Right lung (tissue), 5 donors: ENCODE results near the gene YWHAB. TPM values are rescaled to one million over a fixed set of nuclear protein-coding genes. Genes with fewer than 3 reads are reported as not detected.
"Not testable (repeated sequence)": the region's sequence is repeated elsewhere in the genome, so short reads cannot be mapped to it uniquely, and the experiment has no call there.

ENCODE experiments used
- DNase-seq, 2 donors: peaks; one replicate each; pipeline ENCODE4 v3.0.0-alpha.2; 2013
- polyA plus RNA-seq, 5 donors: library from polyadenylated mRNA; unstranded; fragments of 120-200 nt; gene quantifications; one replicate each; pipeline versions ENCODE4 v1.2.1 to v1.2.3, GENCODE V29; 2013; ENCODE audit warnings: inconsistent platforms in 1 of 5, low replicate concordance in 1 of 5; ENCODE audit not compliant: insufficient read length in 5 of 5, insufficient read depth in 1 of 5

The YWHAB gene
- polyA plus RNA-seq, 5 donors = 161 to 195 (median 178) TPM

GRCh38 chr20:44863365-44864084 is 22.0 kb upstream of the YWHAB start:
- DNase-seq = not testable (repeated sequence)

DNA sequence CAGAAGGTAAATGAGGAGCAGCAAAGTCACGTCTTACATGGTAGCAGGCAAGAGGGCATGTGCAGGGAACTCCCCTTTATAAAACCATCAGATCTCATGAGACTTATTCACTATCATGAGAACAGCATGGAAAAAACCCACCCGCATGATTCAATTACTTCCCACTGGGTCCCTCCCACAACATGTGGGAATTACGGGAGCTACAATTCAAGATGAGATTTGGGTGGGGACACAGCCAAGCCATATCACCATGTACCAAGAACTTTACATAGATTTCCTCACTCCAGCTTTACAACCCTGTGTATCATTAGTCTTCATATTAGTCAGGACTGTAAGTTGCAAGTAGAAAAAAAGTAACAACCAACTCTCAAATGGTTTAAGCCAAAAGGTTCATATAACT is 21.0 kb upstream of the YWHAB start:
- not testable (repeated sequence) for DNase-seq

GRCh38 chr20:44866703-44867335 is 18.7 kb upstream of the YWHAB start:
- DNase-seq = no peak

- no peak for DNase-seq
Observed at GRCh38 chr20:44869471-44869870, 16.0 kb upstream of the YWHAB start.

GRCh38 chr20:44882360-44882759 is 3.1 kb upstream of the YWHAB start:
- DNase-seq = not testable (repeated sequence)

DNA sequence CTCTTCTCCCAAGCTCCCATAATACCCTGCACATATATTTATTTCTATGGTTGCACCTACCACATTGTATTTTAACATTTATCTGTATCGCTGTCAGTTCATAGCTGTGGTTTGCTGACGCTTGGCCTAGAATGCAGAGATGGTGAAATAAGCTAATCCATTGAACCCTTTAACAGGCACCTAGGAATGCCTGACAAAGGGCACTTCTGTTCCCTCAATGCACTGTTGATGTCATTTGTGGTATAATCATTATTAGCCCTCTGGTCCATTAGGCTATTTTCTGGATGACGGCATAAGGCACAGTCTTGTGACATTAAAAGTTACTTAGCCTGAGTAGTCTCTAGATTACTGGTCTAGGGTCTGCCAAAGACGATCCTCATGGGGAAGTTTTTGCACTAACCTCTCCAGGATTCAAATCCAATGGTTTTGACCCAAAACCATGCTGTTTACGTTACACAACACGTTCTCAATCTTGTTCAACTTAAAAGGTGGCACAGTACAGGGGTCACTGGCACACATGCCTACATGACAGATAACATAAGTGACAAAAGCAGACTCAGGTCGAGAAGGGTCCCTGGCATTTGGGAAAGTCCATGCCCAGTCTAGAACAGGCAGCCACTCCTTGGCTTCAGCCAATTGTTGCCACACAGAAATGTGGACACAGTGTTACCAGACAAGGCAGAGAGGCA is 2.1 kb upstream of the YWHAB start:
- no peak for DNase-seq

- no peak for DNase-seq
Observed at GRCh38 chr20:44884907-44885391, 556 bp upstream of the YWHAB start.

- no peak for DNase-seq
Observed at GRCh38 chr20:44886266-44886651, 754 bp downstream of the YWHAB start.

- no peak for DNase-seq
Observed at GRCh38 chr20:44886828-44887227, 1.3 kb downstream of the YWHAB start.

DNA sequence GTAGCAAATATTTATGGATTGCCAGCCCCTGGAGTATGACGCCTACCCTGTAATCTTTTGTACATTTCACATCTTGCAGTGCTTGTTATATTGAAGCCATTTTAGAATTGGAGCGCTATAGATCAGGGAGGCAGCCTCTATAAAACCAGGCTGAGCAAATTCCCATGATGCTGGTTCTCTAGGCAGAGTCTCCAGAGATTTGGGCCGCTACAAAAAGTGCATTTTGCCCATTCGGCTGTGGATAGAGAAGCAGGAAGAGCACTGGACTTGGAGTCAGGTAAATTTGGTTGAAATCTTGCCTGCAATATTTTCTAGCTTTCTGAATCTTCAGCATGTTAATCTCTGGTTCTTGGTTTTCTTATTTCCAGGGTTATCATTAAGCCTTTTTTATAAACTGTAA is 2.0 kb downstream of the YWHAB start:
- DNase-seq = no peak

DNA sequence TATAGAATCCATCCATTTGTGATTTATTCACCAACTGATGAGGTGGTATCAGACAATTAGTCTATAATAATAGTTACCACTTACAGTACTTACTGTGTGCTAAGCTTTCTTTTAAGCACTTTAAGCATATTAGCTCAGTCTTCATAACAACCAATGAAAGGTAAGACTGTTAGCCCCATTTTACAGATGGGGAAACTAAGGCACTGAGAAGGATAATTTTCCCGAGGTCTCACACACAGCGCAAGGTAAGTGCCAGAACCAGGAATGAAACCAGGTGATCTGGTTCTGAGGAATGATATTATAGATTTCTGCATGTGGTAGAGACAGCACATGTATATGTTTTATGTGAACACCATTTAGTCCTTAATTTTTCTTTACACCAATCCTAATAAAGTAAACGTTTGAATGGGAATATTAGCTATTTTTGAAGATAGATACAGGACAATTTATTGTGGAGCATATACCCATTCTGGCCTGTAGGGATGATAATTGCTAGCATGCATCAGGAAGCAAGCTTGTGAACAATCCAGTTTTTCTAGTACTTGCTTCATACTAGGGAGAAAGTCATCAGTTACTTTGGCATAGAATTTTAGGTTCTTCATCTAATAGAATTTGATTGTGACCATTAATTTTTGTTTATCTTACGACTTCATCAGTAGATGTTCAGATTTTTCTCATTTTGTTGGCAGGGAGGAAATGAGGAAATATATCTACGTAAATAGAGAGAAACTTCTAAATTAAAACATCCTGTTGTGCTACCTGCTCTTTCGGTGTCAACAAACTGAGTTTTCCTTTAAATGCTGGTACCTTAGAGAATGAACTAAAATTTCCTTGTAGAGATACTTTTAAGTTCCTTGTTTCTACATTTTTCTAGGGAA is 3.0 kb downstream of the YWHAB start:
- DNase-seq = no peak

DNA sequence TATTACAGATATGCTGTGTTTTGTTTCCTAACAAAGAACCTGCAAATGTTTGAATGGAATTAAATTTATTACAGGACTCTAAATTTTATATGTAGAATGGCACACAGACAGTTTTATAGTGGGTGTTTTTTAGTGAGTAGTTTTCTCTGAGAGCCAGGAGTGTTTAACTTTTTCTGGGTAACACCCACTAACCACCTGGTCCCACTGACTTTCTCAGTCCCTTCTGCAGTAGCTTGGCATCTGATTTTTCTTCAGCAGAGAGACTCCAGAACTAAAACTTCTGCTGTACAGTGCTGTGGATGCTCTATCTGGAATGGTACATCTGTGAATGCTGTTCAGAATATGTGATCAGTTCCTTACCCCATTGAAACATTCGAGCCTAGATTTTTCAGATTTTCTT is 6.3 kb downstream of the YWHAB start:
- DNase-seq = no peak

GRCh38 chr20:44894959-44895358 is 9.5 kb downstream of the YWHAB start:
- DNase-seq = no peak

GRCh38 chr20:44896583-44896982 is 11.1 kb downstream of the YWHAB start:
- peak in 1 of 2 donors; percentile 32 for DNase-seq

GRCh38 chr20:44897133-44897532 is 11.6 kb downstream of the YWHAB start:
- DNase-seq = no peak

DNA sequence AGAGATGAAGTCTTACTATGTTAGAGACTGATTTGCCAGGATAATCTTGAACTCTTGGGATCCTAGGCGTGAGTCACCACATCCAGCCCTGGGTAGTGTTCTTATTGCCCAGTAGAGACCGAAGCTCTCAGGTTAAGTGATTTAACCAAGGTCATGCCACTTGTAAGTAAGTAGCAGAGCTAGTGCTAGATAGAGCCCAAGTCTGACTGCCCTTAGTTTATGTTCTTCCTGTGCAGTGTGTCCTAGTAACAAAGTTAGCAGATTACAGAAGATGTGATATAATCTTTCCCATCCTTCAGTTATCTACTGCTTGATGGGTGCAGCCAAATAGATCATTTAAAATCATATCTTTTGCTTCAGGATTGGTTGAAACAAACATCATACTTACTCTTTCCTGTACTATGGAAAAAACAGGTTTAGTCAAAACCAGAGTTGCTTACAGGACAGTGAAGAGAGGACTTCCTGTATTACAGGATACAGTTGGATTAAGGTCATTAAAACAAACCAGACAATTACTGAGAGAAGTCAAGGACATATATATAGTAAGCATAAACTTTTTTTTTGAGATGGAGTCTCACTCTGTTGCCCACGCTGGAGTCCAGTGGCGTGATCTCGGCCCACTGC is 14.8 kb downstream of the YWHAB start:
- DNase-seq = no peak

- no peak for DNase-seq
Observed at GRCh38 chr20:44901974-44902373, 16.5 kb downstream of the YWHAB start.

- no peak for DNase-seq
Observed at GRCh38 chr20:44904377-44904776, 18.9 kb downstream of the YWHAB start.

GRCh38 chr20:44908987-44909871 is 23.7 kb downstream of the YWHAB start:
- DNase-seq = no peak
